ENCODE results near the gene ATP6V1C2. TPM values are rescaled to one million over a fixed set of nuclear protein-coding genes. Genes with fewer than 3 reads are reported as not detected.

ATP6V1C2 gene
- total RNA-seq, 4 donors from 2014 or later = 2.3 to 17.3 (median 10.6) TPM

DNA sequence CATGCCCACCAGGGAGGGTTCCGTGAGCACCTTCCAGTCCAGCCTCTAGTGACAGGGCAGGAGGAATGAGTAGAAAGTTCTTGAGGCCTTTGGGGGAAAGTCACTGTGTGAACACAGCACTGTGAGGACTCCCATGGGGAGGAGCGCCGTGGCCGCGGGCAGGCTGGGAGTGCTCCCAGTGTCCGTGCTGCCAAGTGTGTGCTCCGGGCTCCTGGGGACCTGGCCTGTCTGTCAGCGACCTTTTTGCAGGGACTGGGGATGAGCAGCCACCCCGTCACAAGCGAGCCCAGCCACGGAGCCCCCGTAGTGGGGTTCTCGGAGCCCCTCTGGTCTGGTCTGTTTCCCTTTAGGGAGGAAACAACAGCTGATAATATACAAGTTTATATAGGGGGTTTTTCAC, 54.4 kb downstream of the ATP6V1C2 start:
- Histone ChIP-seq H3K4me1 (peaks cover 0 to 20% (median 9%) of the 10 kb centered on the region in 3 donors), H3K36me3 (peaks cover 2 to 37% (median 15%) of the 10 kb centered on the region in 3 donors), H3K4me3 (no peak overlapping the region), H3K9me3 (no peaks in the 10 kb centered on the region), H3K27me3 (no peaks in the 10 kb centered on the region), H3K27ac (no peak overlapping the region)
- no peak for TF ChIP-seq POLR2A (IDR thresholded peaks at IDR 0.05)
- TF ChIP-seq, protein P1, sequence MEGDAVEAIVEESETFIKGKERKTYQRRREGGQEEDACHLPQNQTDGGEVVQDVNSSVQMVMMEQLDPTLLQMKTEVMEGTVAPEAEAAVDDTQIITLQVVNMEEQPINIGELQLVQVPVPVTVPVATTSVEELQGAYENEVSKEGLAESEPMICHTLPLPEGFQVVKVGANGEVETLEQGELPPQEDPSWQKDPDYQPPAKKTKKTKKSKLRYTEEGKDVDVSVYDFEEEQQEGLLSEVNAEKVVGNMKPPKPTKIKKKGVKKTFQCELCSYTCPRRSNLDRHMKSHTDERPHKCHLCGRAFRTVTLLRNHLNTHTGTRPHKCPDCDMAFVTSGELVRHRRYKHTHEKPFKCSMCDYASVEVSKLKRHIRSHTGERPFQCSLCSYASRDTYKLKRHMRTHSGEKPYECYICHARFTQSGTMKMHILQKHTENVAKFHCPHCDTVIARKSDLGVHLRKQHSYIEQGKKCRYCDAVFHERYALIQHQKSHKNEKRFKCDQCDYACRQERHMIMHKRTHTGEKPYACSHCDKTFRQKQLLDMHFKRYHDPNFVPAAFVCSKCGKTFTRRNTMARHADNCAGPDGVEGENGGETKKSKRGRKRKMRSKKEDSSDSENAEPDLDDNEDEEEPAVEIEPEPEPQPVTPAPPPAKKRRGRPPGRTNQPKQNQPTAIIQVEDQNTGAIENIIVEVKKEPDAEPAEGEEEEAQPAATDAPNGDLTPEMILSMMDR (IDR thresholded peaks at IDR 0.05) = no peak
- no peak for DNase-seq
- intact Hi-C loops (cut with DNase I) = no loop called here
- WGBS, 2 donors = no CpG with 5 or more reads among the region's 13 CpGs

DNA sequence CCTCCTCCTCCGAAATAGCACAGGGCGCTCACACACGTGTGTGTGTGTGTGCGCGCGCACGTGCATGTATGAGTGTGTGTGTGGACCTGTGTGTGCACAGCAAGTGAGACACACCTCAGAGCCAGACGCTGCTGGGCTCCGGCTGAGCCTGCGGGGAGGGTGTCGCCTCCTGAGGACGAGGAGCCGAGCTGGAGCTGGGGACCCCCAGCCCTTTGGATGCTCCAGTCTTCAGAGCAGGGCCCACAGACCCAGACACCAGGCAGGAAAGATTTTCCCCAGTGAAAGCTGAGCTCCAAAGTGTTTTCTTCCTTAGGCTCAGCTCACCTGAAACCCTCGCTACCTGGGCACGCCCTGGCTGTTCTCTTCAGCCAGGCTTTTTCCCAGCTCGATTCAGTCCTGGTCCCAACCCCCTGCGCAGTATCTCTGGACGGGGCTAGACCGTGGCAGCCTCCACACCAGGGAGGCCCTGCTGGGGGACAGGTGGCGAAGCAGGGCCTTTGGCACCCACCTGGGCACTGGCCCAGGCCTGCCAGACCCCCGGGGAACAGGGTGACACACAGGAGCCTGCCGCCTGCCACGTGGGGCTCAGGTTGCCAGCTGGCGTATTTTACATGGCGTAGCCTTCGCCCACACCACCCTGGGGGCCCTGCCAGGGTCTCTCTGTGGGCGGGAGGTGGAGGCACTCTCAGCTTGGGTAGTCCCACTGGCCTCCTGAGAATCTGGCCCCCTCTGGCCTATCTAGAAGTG, 55.0 kb downstream of the ATP6V1C2 start:
- Histone ChIP-seq H3K4me3 (no peak overlapping the region), H3K36me3 (peaks cover 7 to 42% (median 21%) of the 10 kb centered on the region in 3 donors), H3K27ac (no peak overlapping the region), H3K27me3 (no peaks in the 10 kb centered on the region), H3K4me1 (peaks cover 0 to 20% (median 9%) of the 10 kb centered on the region in 3 donors), H3K9me3 (no peaks in the 10 kb centered on the region)
- intact Hi-C loops (cut with DNase I) = no loop called here
- TF ChIP-seq, protein P1 (IDR thresholded peaks at IDR 0.05) = no peak
- TF ChIP-seq POLR2A (IDR thresholded peaks at IDR 0.05) = no peak
- WGBS, 2 donors = 40% methylated on average over 3 of the region's 27 CpGs; no CpG with 5 or more reads in 1 of the 2 donors
- no peak for DNase-seq

DNA sequence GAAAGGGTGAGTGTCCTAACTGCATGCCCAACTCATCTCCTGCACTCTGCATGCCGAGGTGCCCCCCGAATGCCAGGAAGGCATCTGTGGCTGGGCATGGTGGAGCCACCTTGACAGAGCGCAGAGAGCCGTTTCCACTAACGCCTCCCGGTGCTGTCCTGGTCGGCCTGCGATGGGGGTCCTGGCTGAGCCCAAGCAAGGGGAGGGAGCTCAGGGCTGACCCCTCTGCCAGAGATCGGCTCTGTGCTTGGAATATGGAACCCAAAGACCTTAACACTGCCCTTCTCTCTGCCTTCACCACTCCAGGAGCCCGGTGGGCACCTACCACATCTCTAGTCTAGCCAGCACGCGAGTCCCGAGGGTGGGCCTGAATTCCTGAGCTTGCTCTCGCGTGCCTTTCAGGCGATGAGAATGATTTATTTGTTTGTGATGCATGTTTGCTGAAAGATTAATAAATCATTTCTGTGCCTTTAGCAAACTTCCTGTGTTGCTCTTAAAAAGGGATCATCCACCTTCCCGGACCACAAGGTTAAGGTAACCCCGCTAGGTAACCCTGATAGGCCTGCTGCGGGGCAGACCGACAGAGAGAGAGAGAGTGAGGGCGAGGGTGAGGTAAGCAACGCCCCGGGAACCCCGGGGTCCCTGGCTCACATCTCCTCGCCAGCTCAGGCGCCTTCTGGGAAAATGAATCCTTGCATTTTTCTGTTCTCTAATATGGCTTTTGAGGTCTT, 55.8 kb downstream of the ATP6V1C2 start:
- peaks cover 7 to 51% (median 22%) of the 10 kb centered on the region in 3 donors for H3K36me3 ChIP-seq
- peaks cover 0 to 20% (median 9%) of the 10 kb centered on the region in 3 donors for H3K4me1 ChIP-seq
- no peak for DNase-seq
- no peaks in the 10 kb centered on the region for H3K27me3 ChIP-seq
- TF ChIP-seq, protein P1 (IDR thresholded peaks at IDR 0.05) = no peak
- no peak for TF ChIP-seq POLR2A (IDR thresholded peaks at IDR 0.05)
- no peaks in the 10 kb centered on the region for H3K9me3 ChIP-seq
- intact Hi-C loops (cut with DNase I) = no loop called here
- 71 to 76% methylated on average over 19 to 22 of the region's 26 CpGs for WGBS, 2 donors
- H3K4me3 ChIP-seq = no peak overlapping the region
- H3K27ac ChIP-seq = no peak overlapping the region

DNA sequence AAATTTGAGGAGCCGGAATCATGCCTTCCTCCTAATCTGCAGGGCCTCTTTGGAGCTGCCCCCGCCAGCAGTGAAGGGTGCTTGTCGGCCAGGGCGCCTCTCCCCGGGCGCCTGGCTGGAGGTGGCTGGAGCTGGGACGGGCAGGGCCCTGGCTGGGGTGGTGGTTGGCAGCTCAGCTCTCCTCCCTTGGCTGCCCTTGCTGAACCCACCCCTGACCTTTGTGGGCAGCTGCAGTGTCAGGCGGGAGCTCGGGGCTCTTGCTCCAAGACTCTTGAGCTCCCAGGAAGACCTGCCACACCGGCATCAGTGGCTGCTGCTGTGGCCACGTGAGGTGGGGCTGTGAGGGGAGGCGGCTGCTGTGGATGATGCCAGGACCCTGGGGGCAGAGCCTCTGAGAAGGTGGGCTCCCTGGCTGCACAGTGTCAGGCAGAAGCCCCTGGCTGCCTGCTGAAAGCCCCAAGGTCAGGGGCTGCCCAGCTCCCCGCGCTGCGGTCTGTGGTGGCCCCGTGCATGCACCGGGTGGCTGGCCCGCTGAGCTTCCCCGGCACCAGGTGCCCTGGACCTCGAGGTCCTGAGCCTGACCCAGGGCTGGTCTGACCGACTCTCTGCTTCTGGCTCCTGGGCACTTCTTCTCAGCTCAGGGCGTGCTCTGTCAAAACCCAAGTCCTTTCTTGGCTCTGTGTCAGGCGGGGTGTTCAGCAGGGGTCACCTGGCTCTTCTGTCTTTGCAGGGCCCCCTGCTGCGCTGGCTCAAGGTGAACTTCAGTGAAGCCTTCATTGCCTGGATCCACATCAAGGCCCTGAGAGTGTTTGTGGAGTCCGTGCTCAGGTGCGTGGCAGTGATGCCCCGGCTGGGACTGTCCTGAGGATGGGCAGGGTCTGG, 56.7 kb downstream of the ATP6V1C2 start:
- intact Hi-C loops (cut with DNase I) = no loop called here
- peaks cover 7 to 59% (median 22%) of the 10 kb centered on the region in 3 donors for H3K36me3 ChIP-seq
- TF ChIP-seq POLR2A (IDR thresholded peaks at IDR 0.05) = no peak
- TF ChIP-seq, protein P1 (IDR thresholded peaks at IDR 0.05) = no peak

More for the DNA sequence above, 56.7 kb downstream of the ATP6V1C2 start:
- Histone ChIP-seq H3K9me3 (no peaks in the 10 kb centered on the region), H3K4me3 (no peak overlapping the region), H3K27me3 (no peaks in the 10 kb centered on the region), H3K27ac (no peak overlapping the region), H3K4me1 (peaks cover 0 to 20% (median 9%) of the 10 kb centered on the region in 3 donors)
- no peak for DNase-seq
- 89 to 91% methylated on average over 10 to 14 of the region's 27 CpGs for WGBS, 2 donors
